Endothelial cell of umbilical vein (primary cell): ENCODE results near the gene APBA2. TPM values are rescaled to one million over a fixed set of nuclear protein-coding genes. Genes with fewer than 3 reads are reported as not detected.

ENCODE experiments used
- BruUV-seq: library from RNA; stranded (reverse); fragments of 400-500 nt; replicated peaks from 2 replicates; lab custom pipeline; 2021; lab: Mats Ljungman, UMichigan
- CTCF ChIA-PET: fragments of 300-600, 350-600 bp; sonication (Branson Sonifier 250); formaldehyde crosslinking; loops from one replicate; lab custom pipeline; 2021; ENCODE audit warnings: antibody characterized with exemption, inconsistent platforms; lab: Charles Lee
- POLR2A ChIA-PET: fragments of 300-600, 350-600 bp; sonication (Branson Sonifier 250); formaldehyde crosslinking; loops from one replicate; lab custom pipeline; 2021; ENCODE audit warnings: antibody characterized with exemption, inconsistent platforms; lab: Charles Lee
- DNase-seq: peaks from one replicate; pipeline ENCODE4 v3.0.0-alpha.2; 2011; ENCODE audit warnings: low read depth, low spot score
- FAIRE-seq: peaks from 2 replicates; lab custom pipeline; 2011; peaks lifted over from hg19 to GRCh38; lab: Jason Lieb, UNC
- H2AFZ ChIP-seq: 2 replicates; pipeline ENCODE4 v1.6.0; 2012; ENCODE audit warnings: low read depth, low read length, control low read depth, inconsistent platforms
- H3K27ac ChIP-seq: 2 replicates; pipeline ENCODE4 v1.5.1; 2011; ENCODE audit warnings: low read depth, mild to moderate bottlenecking, control low read depth, low read length, moderate library complexity; ENCODE audit not compliant: insufficient read depth
- H3K27me3 ChIP-seq, 2 experiments: 2 replicates each; pipeline versions ENCODE4 v1.6.0 to v1.6.1; 2011; ENCODE audit warnings: low read length in 2 of 2, mixed read lengths in 1 of 2; ENCODE audit not compliant: control insufficient read depth in 2 of 2, insufficient read depth in 2 of 2
- H3K36me3 ChIP-seq, 2 experiments: 2 replicates in 1 of 2; 3 replicates in 1 of 2; pipeline ENCODE4 v1.5.1; 2011; ENCODE audit warnings: low read length in 2 of 2, mild to moderate bottlenecking in 1 of 2, moderate library complexity in 1 of 2; ENCODE audit not compliant: control insufficient read depth in 2 of 2, insufficient read depth in 2 of 2; ENCODE audit errors: extremely low read depth in 1 of 2
- H3K4me1 ChIP-seq: 3 replicates; pipeline ENCODE4 v1.5.1; 2011; ENCODE audit warnings: mild to moderate bottlenecking, low read length; ENCODE audit not compliant: control insufficient read depth, insufficient read depth; ENCODE audit errors: extremely low read depth
- H3K4me2 ChIP-seq: 2 replicates; pipeline ENCODE4 v1.6.1; 2011; ENCODE audit warnings: low read length, control low read depth, mixed read lengths; ENCODE audit not compliant: insufficient read depth
- H3K4me3 ChIP-seq, 3 experiments: fragments of 200-600 bp in 1 of 3; sonication (generic), shearing (Covaris generic) in 1 of 3; replicated peaks in 1 of 3; 2 replicates each; pipeline ENCODE4 v1.5.1; 2011 to 2016; ENCODE audit warnings: control low read depth in 3 of 3, low read length in 3 of 3, mild to moderate bottlenecking in 2 of 3, inconsistent platforms in 1 of 3, low read depth in 1 of 3, moderate library complexity in 1 of 3; ENCODE audit not compliant: insufficient read depth in 1 of 3
- H3K79me2 ChIP-seq: 2 replicates; pipeline ENCODE4 v1.6.0; 2012; ENCODE audit warnings: low read length, inconsistent platforms; ENCODE audit not compliant: control insufficient read depth, insufficient read depth
- H3K9ac ChIP-seq: replicated peaks from 2 replicates; pipeline ENCODE3; 2011; ENCODE audit warnings: low read length, control low read depth; ENCODE audit not compliant: insufficient read depth; ENCODE audit errors: extremely low read depth
- H3K9me1 ChIP-seq: replicated peaks from 3 replicates; pipeline ENCODE4 v1.6.0; 2011; ENCODE audit warnings: mild to moderate bottlenecking, low read length; ENCODE audit not compliant: control insufficient read depth, insufficient read depth; ENCODE audit errors: extremely low read depth
- H3K9me3 ChIP-seq: replicated peaks from 2 replicates; pipeline ENCODE4 v1.5.1; 2012; ENCODE audit warnings: low read length, inconsistent platforms; ENCODE audit not compliant: control insufficient read depth, insufficient read depth
- H4K20me1 ChIP-seq: replicated peaks from 2 replicates; pipeline ENCODE3; 2011; ENCODE audit warnings: mild to moderate bottlenecking, low read length; ENCODE audit not compliant: control insufficient read depth, insufficient read depth; ENCODE audit errors: extremely low read depth
- EZH2 ChIP-seq: IDR thresholded peaks from 2 replicates; pipeline ENCODE4 v1.6.1; 2012; ENCODE audit warnings: borderline replicate concordance, low read depth, mild to moderate bottlenecking, moderate library complexity, low read length, inconsistent platforms; ENCODE audit not compliant: severe bottlenecking
- FOS ChIP-seq: IDR thresholded peaks from 2 replicates; pipeline ENCODE4 v1.6.1; 2011; ENCODE audit warnings: mild to moderate bottlenecking, low read length, moderate library complexity, borderline replicate concordance; ENCODE audit not compliant: insufficient read depth
- GATA2 ChIP-seq: IDR thresholded peaks from 2 replicates; pipeline ENCODE4 v1.7.0; 2011; ENCODE audit warnings: low read depth, mild to moderate bottlenecking, moderate library complexity, mixed read lengths, low read length; ENCODE audit not compliant: insufficient read length, insufficient read depth
- JUN ChIP-seq: IDR thresholded peaks from 2 replicates; pipeline ENCODE4 v1.6.1; 2011; ENCODE audit warnings: borderline replicate concordance, low read depth; ENCODE audit not compliant: insufficient read length, insufficient read depth
- MYC ChIP-seq: IDR thresholded peaks from one replicate; pipeline ENCODE4 v1.6.1; 2011; ENCODE audit warnings: mild to moderate bottlenecking, low read depth, low read length
- POLR2A ChIP-seq: IDR thresholded peaks from 2 replicates; pipeline ENCODE4 v1.6.1; 2012; ENCODE audit warnings: low read depth, mild to moderate bottlenecking, control low read depth, low read length
- POLR2AphosphoS5 ChIP-seq: IDR thresholded peaks from 2 replicates; pipeline ENCODE4 v1.6.1; 2012; ENCODE audit warnings: low read depth, mild to moderate bottlenecking, control low read depth, low read length, moderate library complexity; ENCODE audit not compliant: insufficient read depth
- dilution Hi-C: fragments of 300-500 bp; cut with MboI; formaldehyde crosslinking; loops from one replicate; pipeline ENCODE4 v1.15.0; 2019; ENCODE audit warnings: low sequenced_read_pairs; ENCODE audit not compliant: extremely low pct_ligation_motif_present
- intact Hi-C: fragments of 100-400 bp; cut with micrococcal nuclease; formaldehyde crosslinking; loops from one replicate; pipeline ENCODE4 v1.10.0; 2022
- polyA plus RNA-seq, 4 experiments: library from polyadenylated mRNA; depleted of rRNA in 3 of 4; stranded (reverse) in 3 of 4; unstranded in 1 of 4; fragments of >200 nt; gene quantifications; 2 replicates each; pipeline versions ENCODE4 v1.2.1 to v1.2.3, GENCODE V29; 2011 to 2012; ENCODE audit warnings: missing spikeins in 1 of 4
- total RNA-seq: library from RNA; stranded (reverse); gene quantifications from 2 replicates; pipeline ENCODE4 v1.2.3, GENCODE V29; 2021
- TF ChIP-seq, protein P1 (sequence below): IDR thresholded peaks from 2 replicates; pipeline ENCODE4 v1.6.1; 2011; ENCODE audit not compliant: insufficient read depth, insufficient read length
- TF ChIP-seq, protein P2 (sequence below), 2 donors: IDR thresholded peaks; 1 replicate in 1 of 2; 2 replicates in 1 of 2; pipeline ENCODE4 v1.5.1; 2011; ENCODE audit warnings: low read length in 2 of 2, mild to moderate bottlenecking in 2 of 2, moderate library complexity in 2 of 2, control low read depth in 1 of 2, inconsistent platforms in 1 of 2, low read depth in 1 of 2; ENCODE audit not compliant: insufficient read depth in 1 of 2; ENCODE audit errors: extremely low read depth in 1 of 2

The APBA2 gene
- total and polyA plus RNA-seq, 2 donors (not counting 3 experiments of a cell fraction or from before 2014, with no cell fraction given) = 5.7 to 11.1 TPM

DNA sequence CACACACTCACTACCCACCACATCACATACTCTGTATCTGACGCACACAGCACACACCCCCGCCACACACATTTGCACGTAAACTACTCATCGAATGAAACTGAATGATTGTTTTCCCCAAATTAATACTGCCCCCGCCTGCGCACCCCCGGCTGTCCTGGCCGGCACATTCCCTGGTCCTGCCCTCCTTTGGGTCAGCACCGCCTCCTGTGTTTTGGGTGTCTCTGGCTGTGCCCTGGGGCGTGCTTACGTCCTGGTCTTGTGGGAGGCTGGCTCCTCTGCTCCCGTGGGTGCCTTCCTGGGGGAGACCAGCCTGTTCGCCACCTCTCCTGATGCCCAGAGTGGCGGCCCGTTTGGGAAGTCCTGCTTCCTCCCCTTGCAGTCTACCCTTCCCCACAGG is 30.2 kb downstream of the APBA2 start:
- DNase-seq = no peak
- Histone ChIP-seq H3K4me2 (no peak overlapping the region), H3K36me3 (no peaks in the 10 kb centered on the region), H3K9ac (no peak overlapping the region), H2AFZ (no peak overlapping the region), H3K27ac (no peak overlapping the region), H3K27me3 (no peaks in the 10 kb centered on the region), H3K4me1 (no peaks in the 10 kb centered on the region), H3K9me1 (no peaks in the 10 kb centered on the region), H4K20me1 (no peaks in the 10 kb centered on the region), H3K4me3 (no peak overlapping the region), H3K79me2 (no peaks in the 10 kb centered on the region), H3K9me3 (no peaks in the 10 kb centered on the region)
- POLR2A ChIA-PET = no interaction called here
- no peak for FAIRE-seq
- intact Hi-C loops = loop anchor here (5.0 kb wide), 2 partner anchors 61 to 124 kb away; no protein-coding TSS in a partner anchor
- dilution Hi-C loops = no loop called here
- TF ChIP-seq MYC (no peak), JUN (no peak), EZH2 (no peak), POLR2AphosphoS5 (no peak), GATA2 (no peak), POLR2A (no peak), FOS (no peak)
- TF ChIP-seq, protein P1, sequence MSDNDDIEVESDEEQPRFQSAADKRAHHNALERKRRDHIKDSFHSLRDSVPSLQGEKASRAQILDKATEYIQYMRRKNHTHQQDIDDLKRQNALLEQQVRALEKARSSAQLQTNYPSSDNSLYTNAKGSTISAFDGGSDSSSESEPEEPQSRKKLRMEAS = no peak
- TF ChIP-seq, protein P2, sequence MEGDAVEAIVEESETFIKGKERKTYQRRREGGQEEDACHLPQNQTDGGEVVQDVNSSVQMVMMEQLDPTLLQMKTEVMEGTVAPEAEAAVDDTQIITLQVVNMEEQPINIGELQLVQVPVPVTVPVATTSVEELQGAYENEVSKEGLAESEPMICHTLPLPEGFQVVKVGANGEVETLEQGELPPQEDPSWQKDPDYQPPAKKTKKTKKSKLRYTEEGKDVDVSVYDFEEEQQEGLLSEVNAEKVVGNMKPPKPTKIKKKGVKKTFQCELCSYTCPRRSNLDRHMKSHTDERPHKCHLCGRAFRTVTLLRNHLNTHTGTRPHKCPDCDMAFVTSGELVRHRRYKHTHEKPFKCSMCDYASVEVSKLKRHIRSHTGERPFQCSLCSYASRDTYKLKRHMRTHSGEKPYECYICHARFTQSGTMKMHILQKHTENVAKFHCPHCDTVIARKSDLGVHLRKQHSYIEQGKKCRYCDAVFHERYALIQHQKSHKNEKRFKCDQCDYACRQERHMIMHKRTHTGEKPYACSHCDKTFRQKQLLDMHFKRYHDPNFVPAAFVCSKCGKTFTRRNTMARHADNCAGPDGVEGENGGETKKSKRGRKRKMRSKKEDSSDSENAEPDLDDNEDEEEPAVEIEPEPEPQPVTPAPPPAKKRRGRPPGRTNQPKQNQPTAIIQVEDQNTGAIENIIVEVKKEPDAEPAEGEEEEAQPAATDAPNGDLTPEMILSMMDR (IDR thresholded peaks at IDR 0.05; ENCODE audit: extremely low read depth in 1 of 2, insufficient read depth in 1 of 2, low read depth in 1 of 2, low read length in 2 of 2) = no peak
- CTCF ChIA-PET = no interaction called here
- BruUV-seq = no TSS peak
